ENCODE data around the gene METTL8. TPM values are rescaled to one million over a fixed set of nuclear protein-coding genes. Genes with fewer than 3 reads are reported as not detected.
"Not testable (repeated sequence)": the region's sequence is repeated elsewhere in the genome, so short reads cannot be mapped to it uniquely, and the experiment has no call there.

The METTL8 gene
- total RNA-seq, 1 donor from 2014 or later: 41.5 TPM

- no peak for DNase-seq (ENCODE audit: low spot score)
These were observed 87.6 kb downstream of the METTL8 start for GRCh38 chr2:171345971-171346722.

GRCh38 chr2:171344182-171344581 lies 89.6 kb downstream of the METTL8 start:
- DNase-seq (ENCODE audit: low spot score): no peak

GRCh38 chr2:171342067-171342413 lies 91.8 kb downstream of the METTL8 start:
- no peak for DNase-seq (ENCODE audit: low spot score)

DNA sequence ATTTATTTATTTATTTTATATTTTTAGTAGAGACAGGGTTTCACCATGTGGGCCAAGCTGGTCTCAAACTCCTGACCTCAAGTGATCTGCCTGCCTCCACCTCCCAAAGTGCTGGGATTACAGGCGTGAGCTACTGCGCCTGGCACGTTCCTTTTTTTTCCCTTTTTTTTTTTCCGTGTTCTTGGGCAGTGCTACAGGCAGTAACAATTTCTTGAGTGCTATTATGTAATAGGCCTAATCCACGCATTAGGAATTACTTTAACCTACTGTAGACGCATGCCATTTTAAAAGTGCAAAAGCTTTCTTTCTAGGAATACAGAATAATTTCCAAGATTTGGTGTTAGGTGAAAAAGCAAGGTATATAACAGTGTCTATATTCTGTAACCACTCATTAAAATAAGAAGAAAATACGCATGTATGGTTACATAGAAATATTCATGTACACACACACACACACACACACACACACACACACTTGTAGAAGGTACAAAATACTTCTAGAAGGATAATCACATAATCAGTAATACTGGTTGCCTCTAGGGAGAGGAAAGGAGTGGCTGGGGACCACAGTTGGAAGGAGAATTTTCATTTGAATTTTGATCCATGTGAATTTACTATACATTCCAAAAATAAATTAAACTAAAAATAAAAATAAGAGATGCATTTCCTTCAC lies 92.3 kb downstream of the METTL8 start:
- no peak for DNase-seq (ENCODE audit: low spot score)

DNA sequence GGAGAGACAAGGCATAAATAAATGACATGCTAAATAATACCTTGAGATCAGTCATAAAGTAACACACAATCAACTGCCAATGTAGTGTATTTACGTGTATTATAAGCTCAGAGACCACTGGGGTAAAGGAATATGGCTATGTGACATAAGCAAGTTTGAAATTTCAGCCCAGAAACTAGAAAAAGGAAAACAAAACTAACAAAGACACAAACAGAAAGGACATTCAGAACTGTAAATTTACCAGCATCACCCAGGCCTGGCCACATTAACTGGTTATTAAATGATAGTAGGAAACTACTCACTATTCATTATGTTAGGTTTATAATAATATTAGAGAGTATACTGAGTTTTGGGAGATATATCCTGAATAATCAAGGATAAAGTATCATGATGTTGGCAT lies 98.8 kb downstream of the METTL8 start:
- DNase-seq (ENCODE audit: low spot score): no peak

GRCh38 chr2:171334171-171334570 lies 99.6 kb downstream of the METTL8 start:
- no peak for DNase-seq (ENCODE audit: low spot score)

DNA sequence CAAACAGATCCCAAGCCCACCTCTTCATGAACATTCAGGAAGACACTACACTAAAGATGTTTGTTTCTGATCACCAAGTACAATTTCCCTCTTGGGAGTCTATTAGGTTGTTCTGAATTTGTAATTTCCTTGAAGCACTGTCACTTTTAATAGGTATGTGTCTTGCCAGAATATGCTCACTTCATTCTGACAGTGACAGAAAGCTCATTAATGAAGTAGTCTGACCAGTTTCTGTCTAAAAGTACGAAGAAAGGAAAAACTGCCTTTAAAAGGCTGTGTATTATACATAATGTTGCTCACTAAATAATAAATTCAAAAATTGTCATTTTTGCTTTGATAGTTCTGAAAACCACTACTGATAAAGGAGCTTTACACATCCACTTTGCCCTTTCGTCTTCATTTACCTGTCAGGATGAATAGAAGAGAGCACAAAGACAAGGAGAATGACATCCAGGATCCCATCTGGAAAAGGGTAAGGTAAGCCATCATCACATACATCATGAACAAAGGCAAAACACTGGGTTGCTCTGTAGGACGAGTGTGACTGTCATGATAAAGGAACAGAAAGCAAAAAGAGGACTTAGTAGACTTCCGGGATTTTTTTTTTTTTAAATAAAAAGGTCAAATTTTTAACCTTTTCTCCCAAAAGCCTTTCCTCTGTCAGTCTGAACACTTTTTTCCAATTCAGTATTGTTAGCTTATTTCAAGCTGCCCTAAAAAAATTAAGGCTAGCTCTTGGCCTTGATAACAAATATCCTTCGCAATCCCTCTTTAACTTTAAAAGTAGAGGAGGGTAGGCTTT lies 103.4 kb downstream of the METTL8 start:
- no peak for DNase-seq (ENCODE audit: low spot score)

DNA sequence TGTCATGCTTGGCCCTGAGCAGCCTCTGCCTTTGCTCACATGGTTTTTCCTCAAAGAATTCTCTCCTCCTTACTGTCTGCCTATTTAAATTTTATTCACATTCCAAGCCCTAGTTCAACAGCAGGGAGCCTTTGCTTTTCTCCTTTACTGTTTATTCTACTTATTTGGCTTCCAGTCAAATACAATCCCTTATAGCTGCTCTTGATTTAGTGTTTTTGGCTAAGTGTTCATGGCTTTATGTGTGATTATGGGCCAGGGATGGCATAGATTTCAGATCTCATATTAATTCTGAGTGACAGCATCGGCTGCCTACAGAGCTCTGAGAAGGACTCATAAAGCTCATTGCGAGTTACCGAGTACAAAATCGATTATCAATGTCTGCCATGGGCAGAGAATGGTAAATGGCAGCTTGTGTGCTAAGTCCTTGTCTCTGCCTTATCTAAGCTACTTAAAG lies 106.7 kb downstream of the METTL8 start:
- no peak for DNase-seq (ENCODE audit: low spot score)

DNA sequence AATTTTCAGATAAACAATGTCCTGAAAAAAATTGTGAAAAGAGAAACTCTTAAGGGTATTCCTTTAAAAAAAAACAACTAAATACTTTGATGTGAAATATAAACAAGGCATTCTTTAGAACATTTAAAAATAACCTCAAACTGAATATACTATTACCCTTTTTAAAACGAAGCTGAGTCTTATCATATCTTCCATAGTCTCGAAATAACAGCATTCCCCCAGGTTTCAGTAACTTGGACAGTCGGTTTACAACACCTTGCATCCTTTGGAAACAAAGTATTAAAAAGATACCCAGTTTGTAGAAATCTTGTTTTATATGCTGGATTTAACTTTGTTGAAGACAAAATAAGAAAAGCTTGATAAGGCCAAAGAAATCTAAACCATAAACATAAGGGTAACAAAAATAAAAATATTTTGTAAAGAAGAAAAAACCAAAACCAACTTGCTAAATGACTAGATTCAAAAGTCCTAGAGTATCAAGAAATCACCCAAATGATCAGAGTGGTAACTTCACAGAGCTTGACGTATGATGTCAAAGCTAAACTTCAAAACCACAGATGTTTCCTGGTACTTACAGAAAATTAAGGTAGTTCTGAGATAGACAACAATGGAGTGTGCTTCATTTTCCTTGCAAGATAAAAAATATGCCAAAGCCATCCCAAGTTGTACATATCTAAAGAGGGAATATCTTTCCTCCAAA lies 107.8 kb downstream of the METTL8 start:
- no peak for DNase-seq (ENCODE audit: low spot score)

DNA sequence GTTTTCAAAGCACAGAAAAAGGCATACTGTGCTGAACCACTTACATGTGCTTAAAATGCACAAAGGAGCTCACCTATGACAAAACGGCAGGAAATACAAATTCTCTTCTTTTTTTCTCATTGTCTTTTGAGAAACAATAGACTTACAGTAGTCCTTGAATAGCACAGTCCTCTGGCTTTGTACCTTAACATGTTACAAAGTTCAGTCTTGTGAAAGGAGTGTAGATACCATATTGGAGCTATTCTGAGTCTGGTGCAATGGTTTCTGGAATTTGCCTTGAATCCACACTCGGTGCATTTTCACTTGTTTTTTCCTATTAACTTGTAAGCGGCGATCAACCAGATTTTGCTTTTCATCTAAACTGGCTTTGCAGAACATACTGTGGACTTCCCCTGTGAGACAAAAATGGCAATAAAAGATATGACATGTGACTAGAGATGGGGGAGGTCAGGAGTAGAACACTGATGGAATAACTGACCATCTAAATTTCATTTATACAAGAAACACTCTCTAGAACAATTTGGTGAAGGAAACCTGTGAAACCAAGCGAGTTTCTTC lies 109.7 kb downstream of the METTL8 start:
- DNase-seq (ENCODE audit: low spot score): no peak

- DNase-seq (ENCODE audit: low spot score): no peak
These were observed 110.9 kb downstream of the METTL8 start for GRCh38 chr2:171322928-171323327.

DNA sequence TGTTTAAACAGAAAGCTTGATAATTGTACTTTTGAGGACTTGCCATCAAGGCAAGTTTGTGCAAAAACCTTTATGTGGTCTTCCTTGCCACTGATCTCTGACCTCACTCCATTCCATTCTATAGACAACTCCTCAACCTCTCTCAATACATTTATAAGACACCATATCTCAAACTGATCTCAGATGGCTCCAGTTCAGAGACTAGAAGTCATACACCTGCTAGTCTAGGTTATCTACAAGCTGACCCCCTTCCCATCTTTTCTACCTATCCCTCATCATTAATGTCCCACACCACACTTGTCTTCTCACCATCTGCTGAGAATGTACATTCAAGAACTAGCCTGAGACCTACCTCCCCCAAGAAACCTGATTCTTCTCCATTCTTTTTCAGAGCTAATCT lies 113.1 kb downstream of the METTL8 start:
- no peak for DNase-seq (ENCODE audit: low spot score)

- no peak for DNase-seq (ENCODE audit: low spot score)
These were observed 113.6 kb downstream of the METTL8 start for GRCh38 chr2:171320208-171320621.

GRCh38 chr2:171319164-171319810 lies 114.5 kb downstream of the METTL8 start:
- no peak for DNase-seq (ENCODE audit: low spot score)

DNA sequence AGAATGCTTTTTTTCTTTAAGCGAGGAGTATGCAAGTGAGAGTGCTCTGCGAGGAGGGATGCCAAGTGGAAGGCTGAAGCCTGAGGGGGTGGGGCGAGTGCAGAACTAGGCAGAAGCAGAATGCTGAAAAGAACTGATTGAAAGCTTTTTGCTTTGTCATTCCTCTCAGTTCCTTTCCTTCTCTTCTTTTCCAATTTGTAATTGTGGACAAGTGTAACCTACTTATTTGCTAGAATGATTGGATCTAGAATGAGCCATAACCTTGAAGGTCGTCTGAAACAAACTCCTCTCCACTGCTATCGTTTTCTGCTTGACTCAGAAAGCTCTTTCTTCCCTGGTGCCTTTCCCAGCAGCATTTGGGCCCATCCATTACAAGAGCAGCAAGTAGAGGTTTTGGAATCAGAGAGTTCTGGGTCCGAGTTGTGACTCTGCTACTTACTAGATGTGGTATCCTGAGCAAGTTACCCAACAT lies 115.3 kb downstream of the METTL8 start:
- no peak for DNase-seq (ENCODE audit: low spot score)

GRCh38 chr2:171317492-171318125 lies 116.2 kb downstream of the METTL8 start:
- DNase-seq (ENCODE audit: low spot score): no peak

DNA sequence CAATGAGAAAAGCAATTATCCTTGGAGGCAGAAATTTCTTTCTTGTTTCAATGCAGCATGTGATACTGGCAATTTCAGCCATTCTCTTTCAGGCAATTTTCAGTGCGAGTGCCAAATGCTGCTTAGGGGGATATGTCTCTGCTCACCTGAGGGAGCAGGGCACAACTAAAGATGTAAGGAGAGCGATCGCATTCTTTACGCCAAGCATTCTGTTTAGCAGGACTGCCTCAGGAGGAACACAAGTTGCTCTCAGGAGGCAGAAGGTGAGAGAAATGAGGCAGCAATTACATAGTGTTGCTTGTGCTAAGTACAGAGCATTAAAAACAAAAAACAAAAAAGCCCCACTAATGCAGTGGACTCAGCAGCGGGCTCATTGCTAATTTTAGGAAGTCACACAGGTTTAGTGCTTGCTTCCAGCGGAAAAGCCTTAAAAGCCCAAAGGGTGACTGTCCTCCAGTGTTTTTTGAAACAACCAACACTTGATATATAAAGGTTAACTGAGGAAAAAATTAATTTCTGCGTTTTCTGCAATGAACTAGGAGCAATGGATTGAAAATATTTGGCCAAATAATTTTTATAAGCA lies 116.9 kb downstream of the METTL8 start:
- DNase-seq (ENCODE audit: low spot score): no peak

DNA sequence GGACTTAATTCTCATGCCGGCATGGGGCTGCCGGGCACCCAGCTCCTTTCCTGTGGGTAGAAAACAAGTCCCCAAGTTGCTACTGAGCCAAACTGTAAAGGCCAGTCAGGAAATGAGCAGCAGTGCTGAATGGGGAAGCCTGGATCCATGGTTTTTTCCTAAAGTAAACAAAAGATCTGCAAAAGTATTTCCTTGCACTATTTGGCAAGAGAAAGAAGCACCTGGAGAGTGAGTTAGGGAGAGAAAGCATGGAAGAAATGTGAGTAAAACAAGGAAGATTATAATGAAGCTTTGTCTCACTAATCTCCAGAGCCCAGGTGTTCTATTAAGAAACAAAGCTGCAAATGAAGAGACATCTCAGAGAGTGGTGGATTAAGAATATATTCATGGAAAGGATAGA lies 117.6 kb downstream of the METTL8 start:
- DNase-seq (ENCODE audit: low spot score): no peak

DNA sequence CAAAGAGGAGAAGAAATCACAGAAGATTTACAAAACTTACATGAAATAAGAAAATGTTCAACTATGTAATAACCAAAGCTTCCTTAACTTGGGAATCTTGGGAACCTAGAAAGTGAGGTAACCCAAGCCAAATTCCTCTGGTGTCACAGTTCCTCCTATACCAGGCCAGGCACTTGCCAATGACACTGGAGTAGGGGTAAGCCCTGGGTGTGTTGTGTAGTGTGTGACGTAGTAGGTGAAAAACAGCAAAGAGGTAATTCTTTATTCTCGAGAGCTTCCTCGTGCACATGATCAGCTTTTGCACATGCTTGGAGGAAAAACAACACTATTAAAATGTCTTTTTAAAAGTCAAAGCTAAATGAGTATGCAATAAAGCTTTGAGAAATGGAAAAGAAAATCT lies 118.0 kb downstream of the METTL8 start:
- no peak for DNase-seq (ENCODE audit: low spot score)

- not testable (repeated sequence) for DNase-seq (ENCODE audit: low spot score)
These were observed 121.6 kb downstream of the METTL8 start for GRCh38 chr2:171312182-171312581.

Data from ureter (tissue), 1 donor.